DOHH2 (cell line): Measurements from ENCODE around the gene TSSK2.

Experiments used
- H3F3A ChIP-seq: fragments of 200-600 bp; sonication (generic), shearing (Covaris generic); 2 replicates; pipeline ENCODE4 v1.6.0; 2016; ENCODE audit warnings: antibody characterized with exemption, mild to moderate bottlenecking; ENCODE audit not compliant: control insufficient read depth, insufficient read depth
- H3K27ac ChIP-seq: fragments of 200-600 bp; sonication (generic); 2 replicates; pipeline ENCODE4 v1.5.1; 2014; ENCODE audit warnings: low read depth, mild to moderate bottlenecking, low read length, moderate library complexity
- H3K27me3 ChIP-seq: fragments of 200-600 bp; sonication (generic); 2 replicates; pipeline ENCODE4 v1.6.1; 2014; ENCODE audit warnings: mild to moderate bottlenecking, low read length, mixed read lengths; ENCODE audit not compliant: control insufficient read depth
- H3K36me3 ChIP-seq: fragments of 200-600 bp; sonication (generic); 2 replicates; pipeline ENCODE4 v1.6.1; 2014; ENCODE audit warnings: mild to moderate bottlenecking, low read length, moderate library complexity, mixed read lengths; ENCODE audit not compliant: control insufficient read depth
- H3K4me1 ChIP-seq: fragments of 200-600 bp; sonication (generic); 2 replicates; pipeline ENCODE4 v1.6.1; 2014; ENCODE audit warnings: mild to moderate bottlenecking, low read length, mixed read lengths; ENCODE audit not compliant: control insufficient read depth
- H3K4me2 ChIP-seq: fragments of 200-600 bp; sonication (generic); 2 replicates; pipeline ENCODE4 v1.6.0; 2014; ENCODE audit warnings: mild to moderate bottlenecking, low read length, moderate library complexity
- H3K4me3 ChIP-seq: fragments of 200-600 bp; sonication (generic); 2 replicates; pipeline ENCODE4 v1.5.1; 2014; ENCODE audit warnings: mild to moderate bottlenecking, low read length, mixed read lengths
- H3K79me2 ChIP-seq: fragments of 200-600 bp; sonication (generic); 2 replicates; pipeline ENCODE4 v1.6.1; 2014; ENCODE audit warnings: mild to moderate bottlenecking, low read length, mixed read lengths; ENCODE audit not compliant: control insufficient read depth
- H3K9me2 ChIP-seq: fragments of 200-600 bp; sonication (generic); replicated peaks from 2 replicates; pipeline ENCODE4 v1.6.1; 2014; ENCODE audit warnings: mild to moderate bottlenecking, low read length, mixed read lengths; ENCODE audit not compliant: control insufficient read depth
- H3K9me3 ChIP-seq: fragments of 200-600 bp; sonication (generic); 2 replicates; pipeline ENCODE4 v1.6.1; 2014; ENCODE audit warnings: antibody characterized with exemption, low read length, mixed read lengths; ENCODE audit not compliant: control insufficient read depth, insufficient read depth
- H4K20me1 ChIP-seq: fragments of 200-600 bp; sonication (generic); 2 replicates; pipeline ENCODE4 v1.6.0; 2014; ENCODE audit warnings: low read depth, mild to moderate bottlenecking, antibody characterized with exemption, low read length, moderate library complexity; ENCODE audit not compliant: control insufficient read depth, insufficient read depth
- EZH2phosphoT487 ChIP-seq: fragments of 200-600 bp; sonication (generic); IDR thresholded peaks from 2 replicates; pipeline ENCODE4 v1.6.1; 2017; ENCODE audit warnings: borderline replicate concordance, mild to moderate bottlenecking, antibody characterized with exemption, low read length, moderate library complexity, mixed read lengths
- TF ChIP-seq, protein P1 (sequence below): fragments of 200-600 bp; sonication (generic); IDR thresholded peaks from one replicate; pipeline ENCODE4 v1.5.1; 2014; ENCODE audit warnings: antibody characterized with exemption, mild to moderate bottlenecking, low read depth, low read length; ENCODE audit not compliant: poor library complexity, severe bottlenecking

Gene TSSK2

DNA sequence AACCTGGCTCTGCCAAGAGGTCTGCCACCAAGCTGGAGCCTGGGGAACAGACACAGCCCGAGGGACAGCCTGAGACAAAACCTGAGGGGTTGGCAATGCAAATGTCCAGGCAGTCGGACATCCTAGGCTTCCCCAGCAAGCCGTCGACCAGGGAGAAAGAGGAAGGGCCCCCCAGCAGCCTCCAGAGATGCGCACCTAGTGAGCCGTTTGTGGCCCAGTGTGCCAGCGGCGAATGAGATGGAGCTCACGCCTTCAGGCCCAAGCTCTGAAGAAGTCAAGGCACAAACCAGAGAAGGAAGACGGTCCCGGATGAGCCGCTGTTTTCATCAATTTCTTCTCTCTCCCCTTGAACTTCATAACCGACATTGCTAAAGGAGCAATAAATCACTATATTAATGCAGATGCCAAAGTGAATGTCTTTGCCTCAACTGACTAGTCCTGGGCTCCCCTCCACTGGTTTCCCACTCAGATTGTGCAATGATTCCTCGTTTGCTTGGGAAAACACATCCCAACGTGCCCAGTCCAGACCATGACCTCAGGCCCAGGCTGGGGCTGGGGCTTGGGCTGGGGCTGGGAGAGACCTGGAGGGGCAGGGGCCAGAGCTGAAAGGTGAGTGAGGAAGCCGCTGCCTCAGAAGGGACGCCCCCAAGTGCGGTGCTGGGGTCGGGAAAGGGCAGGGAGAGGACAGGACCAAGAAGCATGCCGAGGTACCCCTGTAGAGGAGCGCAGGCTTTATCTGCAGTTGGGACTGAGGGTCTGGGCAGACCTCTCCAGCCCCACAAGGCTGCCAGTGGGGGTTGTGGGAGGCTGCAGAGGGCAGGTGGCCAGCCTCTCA, 5.4 kb upstream of the TSSK2 start:
- TF ChIP-seq, protein P1, sequence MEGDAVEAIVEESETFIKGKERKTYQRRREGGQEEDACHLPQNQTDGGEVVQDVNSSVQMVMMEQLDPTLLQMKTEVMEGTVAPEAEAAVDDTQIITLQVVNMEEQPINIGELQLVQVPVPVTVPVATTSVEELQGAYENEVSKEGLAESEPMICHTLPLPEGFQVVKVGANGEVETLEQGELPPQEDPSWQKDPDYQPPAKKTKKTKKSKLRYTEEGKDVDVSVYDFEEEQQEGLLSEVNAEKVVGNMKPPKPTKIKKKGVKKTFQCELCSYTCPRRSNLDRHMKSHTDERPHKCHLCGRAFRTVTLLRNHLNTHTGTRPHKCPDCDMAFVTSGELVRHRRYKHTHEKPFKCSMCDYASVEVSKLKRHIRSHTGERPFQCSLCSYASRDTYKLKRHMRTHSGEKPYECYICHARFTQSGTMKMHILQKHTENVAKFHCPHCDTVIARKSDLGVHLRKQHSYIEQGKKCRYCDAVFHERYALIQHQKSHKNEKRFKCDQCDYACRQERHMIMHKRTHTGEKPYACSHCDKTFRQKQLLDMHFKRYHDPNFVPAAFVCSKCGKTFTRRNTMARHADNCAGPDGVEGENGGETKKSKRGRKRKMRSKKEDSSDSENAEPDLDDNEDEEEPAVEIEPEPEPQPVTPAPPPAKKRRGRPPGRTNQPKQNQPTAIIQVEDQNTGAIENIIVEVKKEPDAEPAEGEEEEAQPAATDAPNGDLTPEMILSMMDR: no peak
- no peak for TF ChIP-seq EZH2phosphoT487
- no peaks in the 10 kb centered on the region for H3K27me3 ChIP-seq
- peaks cover 11% of the 10 kb centered on the region for H3K4me1 ChIP-seq
- no peaks in the 10 kb centered on the region for H3F3A ChIP-seq
- no peak overlapping the region for H3K4me3 ChIP-seq
- H3K4me2 ChIP-seq: no peak overlapping the region
- no peaks in the 10 kb centered on the region for H3K9me2 ChIP-seq
- H3K36me3 ChIP-seq: no peaks in the 10 kb centered on the region
- peaks cover 4% of the 10 kb centered on the region; the same call in 1 of the 2 replicates for H4K20me1 ChIP-seq
- H3K79me2 ChIP-seq: peaks cover 15% of the 10 kb centered on the region
- H3K9me3 ChIP-seq: no peaks in the 10 kb centered on the region
- H3K27ac ChIP-seq: no peak overlapping the region

DNA sequence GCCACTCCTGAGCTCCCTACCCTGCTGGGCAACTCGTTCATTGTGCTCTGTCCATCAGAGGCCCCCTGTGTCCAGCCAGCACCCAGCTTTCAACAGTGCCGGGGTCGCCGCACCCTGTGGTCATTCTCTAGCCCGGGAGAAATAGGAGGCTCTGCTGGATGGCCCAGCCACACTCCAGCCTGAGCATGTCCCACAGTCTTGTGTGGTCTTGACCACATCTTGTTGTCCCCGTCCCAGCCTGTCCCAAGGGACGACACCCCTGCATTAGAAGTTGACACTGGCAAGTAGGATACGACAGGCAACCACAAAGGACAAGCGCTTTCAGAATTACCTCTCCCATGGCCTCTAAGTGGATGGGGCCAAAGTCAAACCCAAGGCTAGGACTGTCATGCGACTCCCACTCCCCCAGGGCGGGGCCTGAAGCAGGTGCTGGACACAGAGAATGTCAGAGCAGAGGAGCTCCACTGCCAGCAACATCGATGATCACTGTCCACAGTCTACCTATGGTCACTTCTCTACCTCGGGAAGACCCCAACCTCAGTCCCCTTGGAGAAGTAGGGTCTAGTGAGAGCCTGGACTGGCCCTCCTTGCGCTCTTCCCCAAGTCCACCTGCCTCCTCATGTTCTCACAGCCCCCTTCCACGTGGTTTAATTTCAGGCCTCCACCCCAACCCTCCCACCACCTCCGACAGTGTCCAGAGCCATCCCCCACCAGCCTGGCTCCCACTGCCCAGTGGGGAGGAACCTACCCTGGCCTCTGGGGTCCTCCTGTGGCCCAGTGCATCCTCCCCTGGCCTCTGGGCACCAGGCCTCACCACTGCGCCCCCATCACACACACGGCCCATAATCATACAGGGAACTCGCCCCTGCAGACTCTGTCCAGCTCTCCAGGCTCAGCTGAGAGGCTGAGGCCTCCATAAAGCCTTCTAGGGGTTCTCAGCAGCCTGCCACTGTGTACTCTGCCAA, 4.5 kb upstream of the TSSK2 start:
- peaks cover 3% of the 10 kb centered on the region; the same call in 1 of the 2 replicates for H3K36me3 ChIP-seq
- H3K9me3 ChIP-seq: no peaks in the 10 kb centered on the region
- H3K4me3 ChIP-seq: no peak overlapping the region
- H4K20me1 ChIP-seq: no peaks in the 10 kb centered on the region
- H3K4me1 ChIP-seq: peaks cover 7% of the 10 kb centered on the region
- peaks cover 6% of the 10 kb centered on the region for H3K79me2 ChIP-seq
- H3K4me2 ChIP-seq: no peak overlapping the region
- H3F3A ChIP-seq: no peaks in the 10 kb centered on the region
- H3K27ac ChIP-seq: no peak overlapping the region
- TF ChIP-seq, protein P1: no peak
- TF ChIP-seq EZH2phosphoT487: no peak
- H3K27me3 ChIP-seq: no peaks in the 10 kb centered on the region
- H3K9me2 ChIP-seq: no peaks in the 10 kb centered on the region

DNA sequence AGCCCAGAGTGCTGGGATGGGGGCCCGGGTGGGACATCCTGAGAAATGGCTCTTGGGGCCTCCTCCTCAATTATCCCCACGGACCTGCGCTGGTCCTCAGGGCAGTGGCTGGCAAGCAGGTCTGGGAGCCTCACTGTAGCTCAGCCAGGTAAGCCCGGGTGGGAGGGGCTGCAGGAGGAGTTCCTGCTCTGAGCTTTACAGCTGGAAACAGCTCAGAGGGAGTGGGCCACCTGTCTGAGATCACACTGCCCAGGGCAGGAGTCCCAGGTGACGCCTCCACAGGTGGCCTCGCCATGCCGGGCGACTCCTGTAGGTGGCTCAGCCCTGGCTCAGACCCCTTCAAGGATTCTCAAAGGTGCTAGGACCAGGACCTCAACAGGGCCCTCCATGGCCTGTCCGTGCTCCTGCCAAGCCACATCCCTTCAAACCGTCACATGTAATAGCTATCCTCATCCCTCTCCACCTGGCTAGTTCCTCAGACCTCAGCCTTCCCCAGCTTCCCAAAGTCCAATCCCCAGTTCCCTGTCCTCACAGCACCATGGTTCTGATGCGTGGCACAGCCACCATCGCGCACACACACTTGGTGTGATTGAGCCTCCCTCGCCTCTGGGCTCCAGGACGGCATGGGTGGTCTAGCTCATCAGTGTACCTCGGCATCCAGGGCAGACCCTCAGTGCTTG, 3.6 kb upstream of the TSSK2 start:
- Histone ChIP-seq H3K79me2 (no peaks in the 10 kb centered on the region), H3K27me3 (no peaks in the 10 kb centered on the region), H3K36me3 (peaks cover 4% of the 10 kb centered on the region; the same call in 1 of the 2 replicates), H3K9me2 (no peaks in the 10 kb centered on the region), H3K4me2 (no peak overlapping the region), H3K4me3 (no peak overlapping the region), H3K4me1 (peaks cover 7% of the 10 kb centered on the region), H3K9me3 (no peaks in the 10 kb centered on the region), H3K27ac (no peak overlapping the region), H4K20me1 (no peaks in the 10 kb centered on the region), H3F3A (no peaks in the 10 kb centered on the region)
- TF ChIP-seq EZH2phosphoT487: no peak
- TF ChIP-seq, protein P1: no peak
